ENCODE measurements around the gene PEX10. TPM values are rescaled to one million over a fixed set of nuclear protein-coding genes. Genes with fewer than 3 reads are reported as not detected.
A peak's percentile ranks its signal among the peaks of the same experiment; 100 is the strongest.

The PEX10 gene
- total and polyA plus RNA-seq, 2 experiments from 2014 or later, result 34.2 to 37.5 TPM

- peak overlapping the region; percentile 21 for H3K27ac ChIP-seq
- TF ChIP-seq CTCF (IDR thresholded peaks at IDR 0.05; ENCODE audit: low read depth, low read length), result no peak
- no peaks in the 10 kb centered on the region for H3K4me1 ChIP-seq (ENCODE audit: low read depth)
- no peaks in the 10 kb centered on the region for H3K9me3 ChIP-seq (ENCODE audit: low read depth)
- H3K36me3 ChIP-seq, result peaks cover 18% of the 10 kb centered on the region
- DNase-seq (ENCODE audit: low read depth in 1 of 2, low spot score in 1 of 2), result no peak
- H3K4me3 ChIP-seq, result no peak overlapping the region
- no peaks in the 10 kb centered on the region for H3K27me3 ChIP-seq
Observed at GRCh38 chr1:2404890-2405511, 7.4 kb downstream of the PEX10 start.

- Histone ChIP-seq H3K9me3 (ENCODE audit: low read depth) (no peaks in the 10 kb centered on the region), H3K27me3 (no peaks in the 10 kb centered on the region), H3K36me3 (peaks cover 21% of the 10 kb centered on the region), H3K27ac (peak overlapping the region; percentile 21), H3K4me1 (ENCODE audit: low read depth) (no peaks in the 10 kb centered on the region), H3K4me3 (no peak overlapping the region)
- no peak for TF ChIP-seq CTCF (IDR thresholded peaks at IDR 0.05; ENCODE audit: low read depth, low read length)
- DNase-seq (ENCODE audit: low read depth in 1 of 2, low spot score in 1 of 2), result no peak
Observed at GRCh38 chr1:2404142-2404889, 8.0 kb downstream of the PEX10 start.

- peak overlapping the region; percentile 30 for H3K27ac ChIP-seq
- no peaks in the 10 kb centered on the region for H3K4me1 ChIP-seq (ENCODE audit: low read depth)
Observed at GRCh38 chr1:2403273-2403672, 9.1 kb downstream of the PEX10 start.

GRCh38 chr1:2402420-2402819 lies 9.9 kb downstream of the PEX10 start:
- no peak for DNase-seq (ENCODE audit: low read depth in 1 of 2, low spot score in 1 of 2)
- no peaks in the 10 kb centered on the region for H3K9me3 ChIP-seq (ENCODE audit: low read depth)
- no peaks in the 10 kb centered on the region for H3K4me1 ChIP-seq (ENCODE audit: low read depth)
- peaks cover 40% of the 10 kb centered on the region for H3K36me3 ChIP-seq
- no peak for TF ChIP-seq CTCF (IDR thresholded peaks at IDR 0.05; ENCODE audit: low read depth, low read length)
- H3K27ac ChIP-seq, result peak overlapping the region; percentile 30
- H3K27me3 ChIP-seq, result no peaks in the 10 kb centered on the region
- H3K4me3 ChIP-seq, result no peak overlapping the region

More at GRCh38 chr1:2403273-2403672, 9.1 kb downstream of the PEX10 start:
- Histone ChIP-seq H3K27me3 (no peaks in the 10 kb centered on the region), H3K9me3 (ENCODE audit: low read depth) (no peaks in the 10 kb centered on the region), H3K36me3 (peaks cover 32% of the 10 kb centered on the region), H3K4me3 (no peak overlapping the region)
- no peak for TF ChIP-seq CTCF (IDR thresholded peaks at IDR 0.05; ENCODE audit: low read depth, low read length)
- DNase-seq (ENCODE audit: low read depth in 1 of 2, low spot score in 1 of 2), result no peak

- H3K27me3 ChIP-seq, result no peaks in the 10 kb centered on the region
- H3K27ac ChIP-seq, result no peak overlapping the region
- no peak for DNase-seq (ENCODE audit: low read depth in 1 of 2, low spot score in 1 of 2)
- peaks cover 50% of the 10 kb centered on the region for H3K36me3 ChIP-seq
- H3K4me3 ChIP-seq, result no peak overlapping the region
- H3K4me1 ChIP-seq (ENCODE audit: low read depth), result no peaks in the 10 kb centered on the region
- no peak for TF ChIP-seq CTCF (IDR thresholded peaks at IDR 0.05; ENCODE audit: low read depth, low read length)
- no peaks in the 10 kb centered on the region for H3K9me3 ChIP-seq (ENCODE audit: low read depth)
Observed at GRCh38 chr1:2400950-2401649, 11.3 kb downstream of the PEX10 start.

All from cardiac muscle cell (in vitro differentiated cells and primary cell).